Measurements from ENCODE around the gene TMEM132A.
"Not testable (repeated sequence)": the region's sequence is repeated elsewhere in the genome, so short reads cannot be mapped to it uniquely, and the experiment has no call there.

Gene TMEM132A

DNA sequence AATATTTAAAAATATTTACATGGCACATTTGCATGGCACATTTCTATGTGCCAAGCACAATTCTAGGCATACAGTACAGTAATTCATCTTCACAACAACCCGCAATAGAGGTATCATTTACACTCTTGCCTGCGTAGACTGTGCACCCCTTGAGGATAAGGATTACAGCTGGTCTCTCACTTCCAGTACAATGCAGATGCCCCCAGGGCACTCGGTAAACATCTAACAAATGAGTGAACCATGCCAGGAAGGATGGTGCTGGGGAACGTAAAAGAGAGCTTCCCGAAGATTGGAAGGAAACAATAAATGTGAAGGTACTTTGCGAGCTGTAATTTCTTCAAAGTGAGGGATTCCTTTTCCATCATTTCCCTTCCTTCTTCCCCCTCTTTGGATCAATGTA lies 19.2 kb upstream of the TMEM132A start:
- DNase-seq (ENCODE audit: low read depth in 3 of 3), result no peak

DNA sequence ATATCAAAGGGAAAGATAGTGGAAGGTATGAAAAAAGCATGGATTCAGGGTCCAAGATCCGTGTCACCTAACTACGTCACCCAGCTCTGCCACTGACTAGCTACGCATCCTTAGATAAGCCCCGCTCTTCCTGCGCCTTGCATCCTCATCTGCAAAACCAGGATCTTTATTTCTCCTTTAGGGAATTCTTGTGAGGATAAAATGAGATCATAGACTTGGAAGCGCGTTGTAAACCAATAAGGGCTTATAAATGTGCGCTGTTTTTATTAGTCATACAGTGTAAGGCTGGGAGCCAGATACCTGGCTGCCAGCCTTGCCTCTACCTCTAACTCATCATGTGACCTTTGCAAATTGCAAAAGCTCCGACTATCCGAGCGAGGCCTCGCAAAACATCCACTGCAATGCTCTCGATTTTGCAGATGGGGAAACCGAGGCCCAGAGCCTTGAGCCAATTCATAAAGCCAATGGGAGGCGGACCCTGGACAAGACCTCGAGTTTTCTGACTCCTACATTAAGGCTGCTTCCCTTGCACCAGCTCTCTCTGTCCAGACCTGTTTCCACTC lies 18.6 kb upstream of the TMEM132A start:
- DNase-seq (ENCODE audit: low read depth in 3 of 3), result no peak

DNA sequence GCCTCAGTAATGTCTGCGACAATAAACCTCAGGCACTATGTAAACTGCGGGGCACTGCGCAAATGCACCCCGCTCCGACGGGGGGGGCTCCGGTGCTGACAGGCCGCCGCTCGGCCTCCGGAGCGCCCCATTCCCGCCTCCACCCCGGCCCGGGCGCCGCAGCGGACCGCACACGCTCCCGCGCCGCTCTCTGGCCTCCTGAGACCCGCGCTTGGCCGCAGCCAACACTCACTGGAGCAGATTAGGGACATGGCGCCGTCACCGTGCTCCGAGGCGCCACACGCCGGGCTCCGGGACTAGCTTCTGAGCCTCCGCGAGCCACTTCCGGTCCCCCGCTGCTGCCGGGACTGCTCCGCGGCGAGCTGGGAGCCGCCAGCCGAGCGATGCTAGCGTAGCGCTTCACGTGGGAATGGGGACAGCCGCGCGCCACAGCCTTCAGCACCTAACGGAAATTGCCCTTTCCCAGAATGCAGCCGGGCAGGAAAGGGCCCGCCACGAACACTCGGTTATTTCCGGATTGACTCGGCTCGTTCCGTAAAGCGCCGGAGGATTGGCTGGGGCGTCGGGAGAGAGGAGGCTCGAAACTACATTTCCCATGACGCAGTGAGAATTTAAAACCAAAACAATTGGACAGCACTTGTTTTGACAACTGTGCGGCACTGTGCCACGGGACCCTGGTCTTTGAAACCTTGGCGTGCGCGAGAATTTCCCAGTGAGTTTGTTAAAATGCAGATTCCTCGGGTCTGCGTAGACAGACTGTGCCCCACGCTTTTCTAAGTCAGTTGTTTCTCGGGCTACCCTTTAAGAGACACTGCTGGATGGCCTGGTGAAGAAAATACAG lies 17.9 kb upstream of the TMEM132A start, which contains the start of gene PRPF19:
Gene PRPF19, minus strand, starts transcription at position 454 of the 841 bp plus-strand sequence. Its CDS starts 203 bp downstream, at position 251.
- DNase-seq (ENCODE audit: low read depth in 3 of 3), result peak; percentile 94 to 97 (median 94)

DNA sequence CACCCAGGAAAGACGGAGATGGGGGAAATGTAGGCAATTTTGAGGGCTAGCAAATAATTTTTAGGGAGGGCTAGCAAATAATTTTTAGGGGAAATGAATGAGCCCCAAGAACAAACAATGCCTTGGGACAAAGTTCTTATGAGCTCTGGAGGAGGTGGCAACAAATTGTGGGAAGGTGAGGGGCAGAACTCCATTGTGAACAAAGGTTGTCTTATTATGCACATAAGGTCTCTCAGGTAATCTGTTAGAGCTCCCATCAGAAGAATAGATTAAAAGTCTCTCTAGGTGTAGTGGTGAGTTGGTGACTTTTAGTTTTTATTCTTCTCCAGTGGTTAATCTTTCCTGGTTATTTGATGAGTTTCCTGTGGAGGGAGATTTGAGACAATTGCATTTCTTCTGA lies 15.5 kb upstream of the TMEM132A start:
- no peak for DNase-seq (ENCODE audit: low read depth in 3 of 3)

DNA sequence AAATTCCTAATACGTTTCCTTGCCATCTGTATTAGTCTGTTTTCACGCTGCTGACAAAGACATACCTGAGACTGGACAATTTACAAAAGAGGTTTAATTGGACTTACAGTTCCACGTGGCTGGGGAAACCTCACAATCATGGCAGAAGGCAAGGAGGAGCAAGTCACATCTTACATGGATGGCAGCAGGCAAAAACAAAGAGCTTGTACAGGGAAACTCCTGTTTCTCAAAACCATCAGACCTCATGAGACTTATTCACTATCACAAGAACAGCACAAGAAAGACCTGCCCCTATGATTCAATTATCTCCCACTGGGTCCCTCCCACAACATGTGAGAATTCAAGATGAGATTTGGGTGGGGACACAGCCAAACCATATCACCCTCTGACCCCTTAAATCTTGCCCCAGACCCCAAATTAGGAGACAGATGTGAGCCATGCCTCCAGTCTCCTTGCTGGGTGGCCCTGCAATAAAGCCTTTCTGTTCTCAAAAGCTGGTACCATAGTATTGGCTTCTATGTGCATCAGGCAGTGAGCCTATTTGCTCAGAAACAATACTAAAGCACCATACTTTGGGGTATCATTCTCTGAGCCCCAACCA lies 14.5 kb upstream of the TMEM132A start:
- DNase-seq (ENCODE audit: low read depth in 3 of 3), result not testable (repeated sequence)

DNA sequence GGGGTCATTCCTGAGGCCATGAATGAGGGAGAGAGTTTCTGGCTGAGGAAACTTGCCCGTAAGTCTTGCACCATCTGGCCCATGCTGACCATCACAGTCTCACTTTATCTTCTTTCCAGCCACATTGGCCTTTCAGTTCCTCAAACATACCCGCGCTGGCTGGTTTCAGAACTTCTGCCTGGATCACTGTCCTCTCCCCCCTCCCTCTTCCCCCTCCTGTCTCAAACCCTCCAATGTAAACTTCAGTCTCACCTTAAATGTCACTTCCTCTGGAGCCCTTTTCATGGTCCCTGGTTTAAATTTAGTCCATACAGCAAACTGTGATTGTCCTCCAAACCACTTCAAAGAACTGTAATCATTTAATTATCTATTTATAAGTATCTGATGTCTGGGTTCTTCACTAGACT lies 14.0 kb upstream of the TMEM132A start:
- DNase-seq (ENCODE audit: low read depth in 3 of 3), result no peak

DNA sequence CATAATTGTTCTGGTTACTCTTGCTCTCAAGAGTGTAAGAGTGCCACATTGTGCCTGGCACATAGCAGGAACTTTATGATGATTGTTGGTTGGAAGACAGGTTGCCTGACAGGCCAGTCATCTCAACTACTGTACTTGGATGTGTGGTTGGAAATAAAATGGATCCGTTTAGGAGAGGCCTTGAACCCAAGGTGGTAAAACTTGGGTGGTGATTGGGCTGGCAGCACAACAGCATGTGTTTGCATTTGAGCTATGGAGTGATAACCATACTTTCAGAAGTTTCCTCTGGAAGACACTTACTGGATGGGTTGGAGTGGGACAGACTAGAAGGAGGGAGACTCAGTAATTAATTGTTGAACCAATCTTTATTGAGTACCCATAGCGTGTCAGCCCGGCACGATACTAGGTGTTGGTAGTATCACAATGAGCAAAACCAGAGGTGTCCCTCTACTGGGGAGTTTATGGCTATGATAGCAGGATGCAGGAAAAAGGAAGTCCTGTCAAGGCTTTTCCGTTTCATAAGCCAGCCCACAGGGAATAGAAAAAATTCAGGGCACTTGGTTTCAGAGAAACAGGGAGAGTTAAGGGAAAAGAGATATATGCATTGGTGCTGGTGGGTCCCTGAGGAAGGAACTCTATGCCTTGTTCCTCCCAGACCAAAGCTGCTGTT lies 13.4 kb upstream of the TMEM132A start:
- no peak for DNase-seq (ENCODE audit: low read depth in 3 of 3)

DNA sequence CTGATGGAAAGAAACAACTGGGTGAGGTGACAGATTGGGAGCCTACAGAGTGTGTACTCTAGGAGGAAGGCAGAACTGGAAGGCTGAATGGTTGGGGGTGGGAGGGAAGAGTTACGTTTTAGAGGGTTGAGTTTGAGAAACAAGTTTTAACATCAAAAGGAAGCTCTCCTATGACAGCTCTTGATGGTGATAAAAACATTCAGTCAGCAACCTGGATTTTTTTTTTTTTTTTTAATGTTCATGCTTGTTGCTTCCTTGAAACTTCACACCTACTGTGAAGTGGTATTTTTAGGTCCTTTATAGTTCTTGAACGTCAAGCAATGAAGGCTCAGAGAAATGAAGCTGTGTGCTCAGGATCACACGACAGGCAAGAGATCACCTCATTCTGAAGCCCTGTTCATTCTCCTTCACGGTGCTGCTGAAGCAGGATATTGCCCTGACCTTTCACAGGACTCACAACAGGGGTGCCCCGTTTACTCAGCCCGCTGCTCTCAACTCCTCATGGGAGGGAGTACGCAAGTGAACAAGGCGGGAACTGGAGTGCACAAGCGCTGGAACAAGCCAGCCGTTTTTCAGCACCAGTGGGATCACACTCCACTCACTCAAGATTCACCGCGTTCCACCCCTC lies 11.9 kb upstream of the TMEM132A start:
- DNase-seq (ENCODE audit: low read depth in 3 of 3), result no peak

DNA sequence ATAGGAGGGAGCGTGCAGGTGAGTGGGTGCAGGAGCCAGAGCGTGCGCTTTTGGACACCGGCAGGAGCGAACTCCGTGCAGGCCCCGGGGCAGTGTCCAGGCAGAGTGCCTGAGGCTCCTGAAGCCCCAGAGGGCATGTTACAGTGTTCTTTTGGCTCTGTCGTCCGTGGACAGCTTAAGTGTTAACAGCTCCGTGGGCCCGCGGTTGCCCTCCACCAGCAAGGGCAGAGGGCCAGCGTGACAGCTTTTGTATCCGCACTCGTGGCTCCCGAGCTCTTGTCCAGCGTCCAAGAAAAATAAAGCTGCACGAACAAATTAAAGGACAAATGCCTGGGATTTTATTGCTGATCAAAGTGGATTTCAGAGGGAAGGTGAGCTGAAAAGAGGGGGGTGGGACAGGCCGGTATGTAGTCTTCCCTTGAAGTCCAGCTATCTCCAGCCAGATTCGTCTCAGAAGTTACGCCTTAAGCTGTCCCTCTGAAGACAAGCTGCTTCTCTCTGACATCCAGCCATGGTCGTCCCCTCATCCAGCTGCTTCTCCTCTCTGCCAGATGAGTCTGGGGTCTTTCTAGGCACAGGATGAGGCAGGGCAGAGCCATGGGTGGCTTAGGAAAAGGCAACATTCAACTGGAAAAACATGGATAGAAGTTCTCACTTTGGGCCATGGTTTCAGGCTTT lies 11.3 kb upstream of the TMEM132A start:
- no peak for DNase-seq (ENCODE audit: low read depth in 3 of 3)

DNA sequence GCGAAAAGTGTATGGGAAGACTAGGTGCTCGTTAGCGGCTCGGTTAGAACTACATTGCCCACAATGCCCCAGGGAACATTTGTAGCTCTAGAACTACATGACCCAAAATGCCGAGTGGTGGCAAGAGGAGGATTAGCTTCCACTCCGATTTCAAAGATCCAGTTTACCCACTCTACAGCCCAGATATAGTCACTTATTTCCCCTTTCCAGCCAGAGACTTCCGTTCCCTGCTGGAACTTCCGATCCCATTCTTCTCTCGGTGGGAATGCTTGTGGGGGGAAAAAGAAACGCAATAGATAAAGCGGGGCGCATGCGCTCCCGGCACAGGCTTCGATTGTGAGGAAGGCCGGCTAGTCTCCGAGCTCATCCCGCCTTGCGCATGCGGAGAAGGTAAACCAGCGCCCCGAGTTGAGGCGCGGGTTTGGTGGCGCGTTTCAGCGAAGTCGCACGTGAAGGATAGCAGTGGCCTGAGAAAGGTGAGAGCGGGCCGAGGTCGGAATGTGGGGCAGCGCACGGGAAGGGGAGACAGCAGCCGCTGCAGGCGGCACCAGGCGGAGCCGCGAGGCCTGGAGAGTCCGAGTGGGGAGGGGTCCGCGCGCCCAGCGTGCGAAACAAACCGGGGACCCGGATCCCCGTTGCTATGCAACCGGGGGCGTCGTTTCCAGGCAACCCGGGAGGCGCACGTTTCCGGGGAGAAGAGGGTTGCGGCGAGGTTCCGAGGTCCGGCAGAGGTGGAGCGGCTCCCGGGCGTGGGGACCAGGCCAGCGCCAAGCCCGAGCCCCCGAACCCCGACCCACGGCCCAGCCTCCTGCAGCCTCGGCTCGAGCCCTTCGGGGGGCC lies 10.2 kb upstream of the TMEM132A start, which contains the start of gene TMEM109:
Gene TMEM109, plus strand, starts transcription at position 366 of the 840 bp plus-strand sequence. CDS start 5,536 bp downstream, outside the sequence.
- DNase-seq (ENCODE audit: low read depth in 3 of 3), result peak; percentile 71 to 77 (median 77)

DNA sequence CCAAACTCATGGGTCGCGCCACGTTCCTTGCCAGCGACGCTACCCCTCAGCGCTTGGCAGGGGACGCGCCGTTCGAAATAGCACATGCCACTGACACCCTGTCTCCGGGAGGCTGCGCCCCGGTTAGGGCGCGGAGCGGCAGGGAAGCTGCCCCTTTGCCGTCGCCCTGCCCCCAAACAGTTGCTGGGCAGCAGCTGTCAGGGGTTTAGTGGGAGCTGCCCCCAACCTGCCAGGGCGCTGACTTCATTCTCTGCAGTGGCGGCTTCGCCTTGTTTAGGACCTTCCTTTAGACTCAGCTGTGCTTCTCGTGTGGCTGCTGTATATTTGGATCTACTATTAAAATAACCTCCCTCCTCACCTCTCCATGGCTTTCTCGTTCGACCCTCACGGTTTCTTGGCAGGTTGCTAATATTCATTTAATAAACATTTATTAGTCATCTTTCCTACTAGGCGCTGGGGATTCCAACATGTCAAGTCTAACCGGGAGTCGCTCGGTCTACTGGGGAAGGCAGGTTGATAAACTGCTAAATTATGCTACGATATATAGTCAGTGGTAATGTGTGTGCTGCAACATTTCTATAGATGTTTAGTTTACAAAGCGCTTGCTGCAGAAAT lies 9.5 kb upstream of the TMEM132A start:
- DNase-seq (ENCODE audit: low read depth in 3 of 3), result peak in 1 of 3 experiments; percentile 27

DNA sequence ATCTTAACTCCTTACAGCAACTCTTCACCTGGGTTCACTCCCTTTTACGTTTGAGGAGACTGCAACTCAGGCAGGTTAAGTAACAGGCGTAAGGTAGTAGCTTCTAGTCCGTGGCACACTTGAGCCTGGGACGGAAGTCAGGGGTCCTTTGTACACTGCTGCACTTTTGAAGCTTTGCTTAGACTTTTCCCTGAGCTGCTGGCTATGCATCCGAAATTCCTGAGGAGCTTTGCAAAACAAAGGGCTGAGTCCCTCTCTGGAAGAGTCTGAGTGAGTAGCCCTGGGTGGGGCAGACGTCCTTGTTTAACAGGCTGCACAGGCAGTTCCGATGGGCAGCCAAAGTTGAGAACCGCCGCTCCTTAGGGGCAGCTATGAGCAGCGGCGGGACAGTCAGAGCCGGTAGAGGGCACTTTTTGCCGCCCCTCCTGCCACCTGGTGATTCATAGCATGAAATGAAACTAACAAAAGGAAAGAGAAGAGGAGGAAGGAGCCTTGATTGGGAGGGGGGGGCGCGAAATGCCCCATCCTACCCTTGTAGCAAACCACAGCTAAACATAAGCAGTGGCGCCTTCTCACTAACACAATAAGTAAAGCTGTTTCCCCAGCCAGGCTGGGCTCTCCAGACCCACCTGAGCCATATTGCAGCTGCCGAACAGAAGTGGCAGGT lies 8.9 kb upstream of the TMEM132A start:
- DNase-seq (ENCODE audit: low read depth in 3 of 3), result peak in 2 of 3 experiments; percentile 55

DNA sequence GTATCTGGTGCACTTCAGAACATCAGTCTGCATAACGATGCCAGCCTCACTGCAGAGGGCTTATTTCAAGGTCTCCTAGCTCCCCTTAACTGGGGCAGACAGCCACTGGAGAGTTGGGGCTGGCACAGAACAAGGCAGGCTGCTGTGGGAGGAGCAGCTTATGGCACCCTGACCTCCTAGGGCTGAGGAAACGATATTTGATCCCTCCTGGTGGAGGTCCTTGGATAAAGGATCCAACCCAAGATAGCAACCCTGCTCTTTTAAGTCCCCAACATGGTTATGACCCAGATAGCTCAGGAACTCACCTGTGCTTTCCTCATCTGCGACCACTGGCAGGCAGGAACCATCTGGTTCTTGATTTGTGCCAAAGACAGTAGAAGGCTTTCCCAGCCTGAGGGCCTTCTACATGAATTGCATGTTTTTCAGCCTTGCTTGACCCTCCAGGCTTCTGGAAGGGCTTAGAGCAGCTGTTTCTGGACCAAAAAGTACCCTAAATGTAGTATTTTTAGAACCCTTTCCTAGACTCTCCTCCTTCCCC lies 7.5 kb upstream of the TMEM132A start:
- DNase-seq (ENCODE audit: low read depth in 3 of 3), result no peak

DNA sequence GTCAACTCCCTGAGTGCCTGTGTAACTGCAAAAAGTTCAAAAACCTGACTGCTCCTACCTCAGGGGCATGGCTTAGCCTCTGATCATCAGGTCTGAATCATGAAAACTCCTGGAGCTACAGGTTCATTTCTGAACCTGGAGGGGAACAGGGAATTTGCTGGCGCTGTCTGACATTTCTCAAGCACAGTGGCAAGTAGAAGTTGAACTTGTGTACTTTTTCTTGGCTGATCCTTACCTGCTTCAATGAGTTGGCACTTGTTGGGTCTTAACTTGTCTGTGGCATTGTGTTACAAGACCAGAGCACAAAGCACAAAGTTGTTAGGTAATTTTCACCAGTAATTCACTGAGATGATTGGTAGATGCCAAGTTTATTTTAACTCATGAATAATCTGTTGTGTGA lies 7.0 kb upstream of the TMEM132A start:
- DNase-seq (ENCODE audit: low read depth in 3 of 3), result no peak

DNA sequence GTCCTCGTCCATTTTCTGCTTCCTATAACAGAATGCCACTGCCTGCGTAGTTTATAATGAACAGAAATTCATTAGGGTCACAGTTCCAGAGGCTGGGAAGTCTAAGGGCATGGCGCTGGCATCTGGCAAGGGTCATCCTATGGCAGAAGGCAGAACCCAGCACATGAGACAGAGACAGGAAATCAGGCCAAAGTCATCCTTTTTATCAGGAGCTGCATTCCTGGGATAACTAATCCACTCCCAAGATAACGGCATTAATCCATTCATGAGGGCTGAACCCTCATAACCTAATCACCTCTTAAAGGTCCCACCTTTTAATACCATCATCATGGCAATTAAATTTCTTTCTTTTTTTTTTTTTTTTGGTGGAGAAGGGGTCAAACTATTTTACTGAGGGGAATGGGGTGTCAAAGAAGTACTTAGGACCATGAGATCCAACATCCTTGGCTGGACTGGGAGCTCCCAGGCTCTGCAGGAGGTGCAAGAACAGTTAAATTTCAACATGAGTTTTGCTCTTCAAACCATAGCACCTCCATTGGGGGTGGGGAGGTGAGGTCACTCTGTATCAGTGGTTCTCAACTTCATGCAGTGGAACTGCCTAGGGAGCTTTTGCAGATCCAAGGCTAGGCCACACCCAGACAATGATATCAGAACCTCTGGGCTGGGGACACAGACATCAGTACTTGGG lies 5.9 kb upstream of the TMEM132A start:
- no peak for DNase-seq (ENCODE audit: low read depth in 3 of 3)

DNA sequence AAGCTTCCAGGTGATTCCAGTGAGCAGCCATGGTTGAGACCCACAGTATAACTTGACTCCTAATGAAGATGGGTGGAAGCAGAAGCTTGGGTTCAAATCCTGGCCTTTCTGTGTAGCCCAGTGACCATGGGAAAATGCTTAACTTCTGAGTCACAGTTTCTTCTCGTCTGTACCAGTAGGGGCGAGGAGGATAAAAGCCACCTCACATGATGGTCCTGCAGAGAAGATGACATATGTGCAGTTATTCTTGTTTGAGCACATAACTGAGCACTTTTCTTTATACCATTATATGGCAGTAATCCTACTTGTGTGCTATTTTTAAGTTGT lies 5.4 kb upstream of the TMEM132A start:
- DNase-seq (ENCODE audit: low read depth in 3 of 3), result no peak

DNA sequence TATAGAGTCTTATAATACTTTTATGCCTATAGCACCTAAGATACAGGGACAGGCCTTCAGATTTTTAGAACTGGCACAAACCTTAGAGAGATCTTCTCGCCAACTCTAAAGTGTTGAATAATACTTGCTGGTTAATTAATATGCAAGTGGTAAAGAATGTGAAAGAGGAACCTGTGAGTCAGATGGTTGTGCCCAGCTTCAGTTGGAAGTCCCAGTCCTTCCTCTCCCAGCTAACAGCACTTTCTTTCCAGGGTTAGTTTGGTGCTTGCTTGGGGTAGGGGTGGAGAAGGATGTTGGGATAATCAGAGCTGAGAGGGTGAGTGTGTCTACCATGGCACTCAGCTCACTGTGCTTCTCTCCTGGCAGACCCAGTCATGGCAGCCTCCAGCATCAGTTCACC lies 4.9 kb upstream of the TMEM132A start:
- DNase-seq (ENCODE audit: low read depth in 3 of 3), result no peak

DNA sequence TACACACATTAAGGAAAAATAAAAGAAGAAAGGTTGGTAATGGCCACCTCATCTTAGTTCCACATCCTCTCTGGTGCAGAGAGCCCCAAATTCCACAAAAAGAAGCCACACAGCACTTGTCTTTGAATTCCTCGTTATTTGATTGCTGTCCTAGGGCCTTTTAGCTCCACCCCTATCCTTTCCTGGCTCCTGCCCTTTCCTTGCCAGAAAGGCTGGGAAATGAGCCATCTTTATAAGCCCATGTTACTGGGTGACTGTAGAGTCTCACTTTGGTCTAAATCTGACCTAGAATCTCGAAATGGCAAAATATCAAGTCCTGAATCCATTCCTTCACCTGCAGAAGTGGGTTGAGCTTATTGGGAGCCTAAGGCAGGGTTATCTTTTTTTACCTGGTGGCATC lies 4.3 kb upstream of the TMEM132A start:
- DNase-seq (ENCODE audit: low read depth in 3 of 3), result no peak

DNA sequence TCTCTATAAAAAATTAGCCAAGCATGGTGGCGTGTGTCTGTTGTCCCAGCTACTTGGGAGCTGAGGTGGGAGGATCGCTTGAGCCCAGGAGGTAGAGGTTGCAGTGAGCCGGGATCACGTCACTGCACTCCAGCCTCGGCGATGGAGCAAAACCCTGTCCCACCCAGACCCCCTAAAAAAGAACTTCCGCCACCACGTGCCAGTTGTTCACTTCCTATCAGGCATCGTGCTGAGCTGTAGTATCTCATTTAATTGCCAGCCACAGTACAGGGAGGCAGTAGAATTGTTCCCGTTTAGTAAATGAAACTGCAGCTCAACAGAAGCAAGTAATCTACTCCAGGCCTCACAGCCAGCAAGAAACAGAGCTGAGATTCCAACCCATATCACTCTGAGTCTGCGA lies 3.0 kb upstream of the TMEM132A start:
- no peak for DNase-seq (ENCODE audit: low read depth in 3 of 3)
